ENCODE results near the gene SACS. TPM values are rescaled to one million over a fixed set of nuclear protein-coding genes. Genes with fewer than 3 reads are reported as not detected.

Gene SACS
- total and polyA plus RNA-seq, 4 donors, result 0.50 to 7.2 (median 2.9) TPM

- 90% methylated on average over 7 of the region's 7 CpGs for WGBS
- H3K9ac ChIP-seq (ENCODE audit: low read depth in 1 of 2, low read length in 2 of 2), result no peak overlapping the region
- TF ChIP-seq FOXA2 (IDR thresholded peaks at IDR 0.05) (no peak), HNF4A (conservative IDR thresholded peaks at IDR 0.05) (no peak), RXRA (IDR thresholded peaks at IDR 0.05) (no peak), NR2F2 (IDR thresholded peaks at IDR 0.05) (no peak), RAD21 (IDR thresholded peaks at IDR 0.05) (no peak), ZBTB33 (IDR thresholded peaks at IDR 0.05) (no peak), FOXA1 (IDR thresholded peaks at IDR 0.05) (no peak), HNF4G (IDR thresholded peaks at IDR 0.05) (no peak)
- TF ChIP-seq, protein P1, sequence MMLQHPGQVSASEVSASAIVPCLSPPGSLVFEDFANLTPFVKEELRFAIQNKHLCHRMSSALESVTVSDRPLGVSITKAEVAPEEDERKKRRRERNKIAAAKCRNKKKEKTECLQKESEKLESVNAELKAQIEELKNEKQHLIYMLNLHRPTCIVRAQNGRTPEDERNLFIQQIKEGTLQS (IDR thresholded peaks at IDR 0.05), result no peak
- TF ChIP-seq, protein P2, sequence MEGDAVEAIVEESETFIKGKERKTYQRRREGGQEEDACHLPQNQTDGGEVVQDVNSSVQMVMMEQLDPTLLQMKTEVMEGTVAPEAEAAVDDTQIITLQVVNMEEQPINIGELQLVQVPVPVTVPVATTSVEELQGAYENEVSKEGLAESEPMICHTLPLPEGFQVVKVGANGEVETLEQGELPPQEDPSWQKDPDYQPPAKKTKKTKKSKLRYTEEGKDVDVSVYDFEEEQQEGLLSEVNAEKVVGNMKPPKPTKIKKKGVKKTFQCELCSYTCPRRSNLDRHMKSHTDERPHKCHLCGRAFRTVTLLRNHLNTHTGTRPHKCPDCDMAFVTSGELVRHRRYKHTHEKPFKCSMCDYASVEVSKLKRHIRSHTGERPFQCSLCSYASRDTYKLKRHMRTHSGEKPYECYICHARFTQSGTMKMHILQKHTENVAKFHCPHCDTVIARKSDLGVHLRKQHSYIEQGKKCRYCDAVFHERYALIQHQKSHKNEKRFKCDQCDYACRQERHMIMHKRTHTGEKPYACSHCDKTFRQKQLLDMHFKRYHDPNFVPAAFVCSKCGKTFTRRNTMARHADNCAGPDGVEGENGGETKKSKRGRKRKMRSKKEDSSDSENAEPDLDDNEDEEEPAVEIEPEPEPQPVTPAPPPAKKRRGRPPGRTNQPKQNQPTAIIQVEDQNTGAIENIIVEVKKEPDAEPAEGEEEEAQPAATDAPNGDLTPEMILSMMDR (IDR thresholded peaks at IDR 0.05; ENCODE audit: low read depth, low read length, missing input control), result no peak
- TF ChIP-seq, protein P3, sequence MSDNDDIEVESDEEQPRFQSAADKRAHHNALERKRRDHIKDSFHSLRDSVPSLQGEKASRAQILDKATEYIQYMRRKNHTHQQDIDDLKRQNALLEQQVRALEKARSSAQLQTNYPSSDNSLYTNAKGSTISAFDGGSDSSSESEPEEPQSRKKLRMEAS (IDR thresholded peaks at IDR 0.05), result no peak
- H3K27ac ChIP-seq (ENCODE audit: low read depth in 1 of 2, low read length in 2 of 2), result no peak overlapping the region
- DNase-seq (ENCODE audit: low spot score), result no peak
- peaks cover 0 to 7% (median 3%) of the 10 kb centered on the region in 4 donors for H3K4me1 ChIP-seq (ENCODE audit: control insufficient read depth in 4 of 4, insufficient read depth in 4 of 4, low read length in 3 of 4)
- no peak overlapping the region for H3K4me3 ChIP-seq (ENCODE audit: low read depth in 1 of 3, low read length in 3 of 3)
- H3K9me3 ChIP-seq (ENCODE audit: control insufficient read depth in 4 of 4, low read length in 3 of 4), result no peaks in the 10 kb centered on the region
- H3K27me3 ChIP-seq (ENCODE audit: control insufficient read depth in 4 of 4, insufficient read depth in 4 of 4, low read length in 3 of 4), result no peaks in the 10 kb centered on the region
- no peaks in the 10 kb centered on the region for H3K36me3 ChIP-seq (ENCODE audit: control insufficient read depth in 4 of 4, insufficient read depth in 3 of 4, low read depth in 1 of 4, low read length in 3 of 4)
These were observed 55.9 kb downstream of the SACS start for GRCh38 chr13:23377579-23377978.

- H3K27ac ChIP-seq (ENCODE audit: low read depth in 1 of 2, low read length in 2 of 2), result peak overlapping the region; percentile 48 to 51
- peak; percentile 100 for DNase-seq (ENCODE audit: low spot score)
- WGBS, result 2% methylated on average over 117 of the region's 117 CpGs
- H3K4me1 ChIP-seq (ENCODE audit: control insufficient read depth in 4 of 4, insufficient read depth in 4 of 4, low read length in 3 of 4), result peaks cover 0 to 7% (median 3%) of the 10 kb centered on the region in 4 donors
- H3K4me3 ChIP-seq (ENCODE audit: low read depth in 1 of 3, low read length in 3 of 3), result peak overlapping the region; percentile 75 to 87 (median 87)
- H3K9me3 ChIP-seq (ENCODE audit: control insufficient read depth in 4 of 4, low read length in 3 of 4), result no peaks in the 10 kb centered on the region
- H3K36me3 ChIP-seq (ENCODE audit: control insufficient read depth in 4 of 4, insufficient read depth in 3 of 4, low read depth in 1 of 4, low read length in 3 of 4), result no peaks in the 10 kb centered on the region
- H3K9ac ChIP-seq (ENCODE audit: low read depth in 1 of 2, low read length in 2 of 2), result no peak overlapping the region
- no peaks in the 10 kb centered on the region for H3K27me3 ChIP-seq (ENCODE audit: control insufficient read depth in 4 of 4, insufficient read depth in 4 of 4, low read length in 3 of 4)
- TF ChIP-seq EGR1 (IDR thresholded peaks at IDR 0.05; ENCODE audit: low read depth in 2 of 2) (no peak), SP1 (IDR thresholded peaks at IDR 0.05) (peak; percentile 32), TAF1 (conservative IDR thresholded peaks at IDR 0.05) (no peak), JUND (IDR thresholded peaks at IDR 0.05) (no peak), FOXA2 (IDR thresholded peaks at IDR 0.05) (no peak), RAD21 (IDR thresholded peaks at IDR 0.05) (no peak), FOXA1 (IDR thresholded peaks at IDR 0.05) (no peak), RXRA (IDR thresholded peaks at IDR 0.05) (no peak), GABPA (IDR thresholded peaks at IDR 0.05 in 1 of 2, conservative IDR thresholded peaks at IDR 0.05 in 1 of 2) (no peak), YY1 (IDR thresholded peaks at IDR 0.05) (no peak), HNF4A (conservative IDR thresholded peaks at IDR 0.05) (no peak), HNF4G (IDR thresholded peaks at IDR 0.05) (no peak), ZBTB33 (IDR thresholded peaks at IDR 0.05) (no peak)
- TF ChIP-seq, protein P3 (IDR thresholded peaks at IDR 0.05), result no peak
- TF ChIP-seq, protein P1 (IDR thresholded peaks at IDR 0.05), result no peak
- TF ChIP-seq, protein P2 (IDR thresholded peaks at IDR 0.05; ENCODE audit: low read depth, low read length, missing input control), result peak; percentile 17
These were observed 58.2 kb downstream of the SACS start for GRCh38 chr13:23375001-23375971.

Measured in liver (tissue), 9 donors.